GM12865 (cell line): ENCODE measurements around the gene FAR2.

ENCODE experiments used
- DNase-seq: peaks from one replicate; pipeline ENCODE4 v3.0.0; 2010; ENCODE audit warnings: low read depth
- H3K4me3 ChIP-seq: 2 replicates; pipeline ENCODE4 v1.5.1; 2011; ENCODE audit warnings: mild to moderate bottlenecking, low read depth, low read length, control low read depth
- CTCF ChIP-seq: IDR thresholded peaks from 2 replicates; pipeline ENCODE4 v1.5.1; 2011; ENCODE audit warnings: low read length, control low read depth, low read depth, inconsistent platforms; ENCODE audit not compliant: insufficient read depth; ENCODE audit errors: missing control alignments

Gene FAR2

GRCh38 chr12:29146196-29146595 is 2.9 kb upstream of the FAR2 start:
- DNase-seq, result no peak

DNA sequence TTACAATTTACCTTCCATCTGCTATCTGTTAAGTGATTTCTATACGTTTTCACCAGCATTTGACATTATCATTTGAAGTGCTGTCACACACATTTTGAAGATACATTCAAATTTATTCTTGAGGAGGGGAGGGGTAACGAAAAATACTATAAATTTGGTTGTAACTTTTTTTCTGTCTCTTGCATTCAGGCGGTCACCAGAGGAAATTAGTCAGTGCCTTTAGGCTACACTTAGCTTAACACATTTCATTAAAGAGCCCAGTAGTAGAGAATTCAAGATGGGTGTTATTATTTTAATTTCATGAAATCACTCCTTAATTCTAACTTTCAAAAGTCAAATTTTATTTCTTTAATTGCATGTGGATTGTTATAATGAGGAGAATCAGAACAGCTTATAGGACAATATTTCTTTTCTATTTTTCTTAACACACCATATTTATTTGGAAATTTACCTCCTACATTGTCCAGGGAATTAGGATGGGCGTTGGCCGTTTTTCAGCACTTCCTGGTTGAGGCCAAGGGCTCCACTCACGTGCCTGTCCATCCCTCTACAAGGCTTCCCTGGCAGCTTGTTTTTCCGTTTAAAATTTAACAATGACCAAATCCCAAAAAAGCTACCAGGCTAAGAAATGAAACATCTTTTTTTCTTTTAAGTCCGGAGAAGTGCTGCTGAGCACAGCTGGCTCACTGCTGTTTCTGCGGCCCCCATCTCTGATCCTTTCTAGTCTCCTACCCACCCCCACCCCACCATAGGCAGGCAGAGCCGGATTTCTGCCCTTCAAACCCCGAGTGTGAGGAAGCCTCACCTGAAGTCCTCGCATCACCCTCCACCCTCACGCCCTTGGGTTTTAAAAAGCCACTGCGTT is 1.1 kb upstream of the FAR2 start:
- no peak for DNase-seq

More at GRCh38 chr12:29146196-29146595, 2.9 kb upstream of the FAR2 start:
- TF ChIP-seq CTCF, result no peak
- no peak overlapping the region for H3K4me3 ChIP-seq

DNA sequence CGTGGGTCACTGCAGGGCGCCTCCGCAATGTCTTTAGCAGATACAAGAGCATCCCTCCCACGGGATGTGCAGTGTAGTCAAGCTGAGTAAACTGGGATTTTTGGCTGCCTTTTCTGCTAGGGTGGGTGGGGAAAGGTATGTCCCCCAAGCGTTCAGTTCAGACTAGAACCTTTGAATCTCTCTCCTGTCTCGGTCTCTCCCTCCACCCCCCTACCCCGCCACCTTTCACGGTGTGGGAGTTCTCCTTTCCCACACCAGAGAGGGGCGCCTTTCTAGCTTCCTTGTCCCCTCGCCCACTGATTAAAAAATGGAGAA is 525 bp upstream of the FAR2 start:
- no peak for TF ChIP-seq CTCF
- no peak for DNase-seq
- H3K4me3 ChIP-seq, result peak overlapping the region; percentile 72

More for the DNA sequence above, 1.1 kb upstream of the FAR2 start:
- H3K4me3 ChIP-seq, result peak overlapping the region; percentile 72
- TF ChIP-seq CTCF, result no peak

- no peak for DNase-seq
- TF ChIP-seq CTCF, result no peak
- H3K4me3 ChIP-seq, result peak overlapping the region; percentile 72
These were observed 708 bp downstream of the FAR2 start for GRCh38 chr12:29149691-29150281.

- TF ChIP-seq CTCF, result no peak
- DNase-seq, result no peak
- no peak overlapping the region for H3K4me3 ChIP-seq
These were observed 1.4 kb downstream of the FAR2 start for GRCh38 chr12:29150462-29150861.

- no peak overlapping the region for H3K4me3 ChIP-seq
- no peak for TF ChIP-seq CTCF
- peak; percentile 69 for DNase-seq
These were observed 3.3 kb downstream of the FAR2 start for GRCh38 chr12:29152223-29152868.
